SK-N-SH (cell line): ENCODE data around the gene PLG. TPM values are rescaled to one million over a fixed set of nuclear protein-coding genes. Genes with fewer than 3 reads are reported as not detected.

Source experiments
- CTCF ChIA-PET: fragments of 300-600, 350-600 bp; formaldehyde crosslinking; extraction: SDS; loops from one replicate; lab custom pipeline; 2021; lab: Yijun Ruan, JAX
- POLR2A ChIA-PET: fragments of 350-600 bp; sonication (Branson Sonifier 250); formaldehyde crosslinking; extraction: SDS; loops from one replicate; lab custom pipeline; 2020; ENCODE audit warnings: antibody characterized with exemption, inconsistent platforms; lab: Yijun Ruan, JAX
- DNase-seq: peaks from one replicate; pipeline ENCODE4 v3.0.0; 2012
- H2AFZ ChIP-seq: fragments of 200-600 bp; sonication (generic); 2 replicates; pipeline ENCODE4 v1.8.1; 2016; ENCODE audit warnings: antibody characterized with exemption, mild to moderate bottlenecking, low read depth
- H3F3A ChIP-seq: fragments of 200-600 bp; sonication (generic); replicated peaks from 2 replicates; pipeline ENCODE3; 2016; ENCODE audit warnings: antibody characterized with exemption, mild to moderate bottlenecking; ENCODE audit not compliant: insufficient read depth
- H3K27ac ChIP-seq, 2 experiments: fragments of 200-500 bp in 1 of 2; fragments of 200-600 bp in 1 of 2; sonication (Bioruptor generic) in 1 of 2; sonication (generic), shearing (Covaris generic) in 1 of 2; 2 replicates each; pipeline versions ENCODE4 v1.5.1 to v1.6.1; 2014 to 2016; ENCODE audit warnings: low read depth in 2 of 2, inconsistent platforms in 1 of 2, low read length in 1 of 2, mild to moderate bottlenecking in 1 of 2, mixed read lengths in 1 of 2
- H3K27me3 ChIP-seq: fragments of 200-600 bp; sonication (generic), shearing (Covaris generic); 2 replicates; pipeline ENCODE4 v1.6.1; 2016; ENCODE audit warnings: mixed run types; ENCODE audit not compliant: insufficient read depth
- H3K36me3 ChIP-seq, 2 experiments: fragments of 200-500 bp in 1 of 2; fragments of 200-600 bp in 1 of 2; sonication (Bioruptor generic) in 1 of 2; sonication (generic) in 1 of 2; replicated peaks in 1 of 2; 2 replicates each; pipeline versions ENCODE3 to v1.5.1; 2014 to 2016; ENCODE audit warnings: low read length in 1 of 2, mild to moderate bottlenecking in 1 of 2; ENCODE audit not compliant: insufficient read depth in 2 of 2, control insufficient read depth in 1 of 2
- H3K4me1 ChIP-seq, 2 experiments: fragments of 200-500 bp in 1 of 2; fragments of 200-600 bp in 1 of 2; sonication (Bioruptor generic) in 1 of 2; sonication (generic), shearing (Covaris generic) in 1 of 2; 2 replicates each; pipeline versions ENCODE4 v1.5.1 to v1.6.1; 2014 to 2016; ENCODE audit warnings: low read depth in 1 of 2, low read length in 1 of 2, mixed run types in 1 of 2; ENCODE audit not compliant: insufficient read depth in 2 of 2, control insufficient read depth in 1 of 2
- H3K4me2 ChIP-seq: fragments of 200-600 bp; sonication (generic), shearing (Covaris generic); 2 replicates; pipeline ENCODE4 v1.6.1; 2017; ENCODE audit warnings: mixed run types
- H3K4me3 ChIP-seq, 2 experiments: fragments of 200-500 bp in 1 of 2; fragments of 200-600 bp in 1 of 2; sonication (Bioruptor generic) in 1 of 2; sonication (generic), shearing (Covaris generic) in 1 of 2; 2 replicates each; pipeline versions ENCODE4 v1.5.1 to v1.8.1; 2014 to 2016; ENCODE audit warnings: low read depth in 2 of 2, inconsistent platforms in 1 of 2, low read length in 1 of 2, mild to moderate bottlenecking in 1 of 2, mixed read lengths in 1 of 2, moderate library complexity in 1 of 2
- H3K79me2 ChIP-seq: fragments of 200-600 bp; sonication (generic); 2 replicates; pipeline ENCODE4 v1.8.1; 2017; ENCODE audit warnings: mild to moderate bottlenecking; ENCODE audit not compliant: insufficient read depth
- H3K9ac ChIP-seq: fragments of 200-600 bp; sonication (generic); 2 replicates; pipeline ENCODE4 v1.6.1; 2017; ENCODE audit warnings: mixed run types
- H3K9me2 ChIP-seq: fragments of 200-600 bp; sonication (generic); 2 replicates; pipeline ENCODE4 v1.6.1; 2017; ENCODE audit warnings: mixed run types
- H3K9me3 ChIP-seq: fragments of 200-600 bp; sonication (generic); 2 replicates; pipeline ENCODE4 v1.6.1; 2017; ENCODE audit warnings: mixed run types, mild to moderate bottlenecking, moderate library complexity
- H4K20me1 ChIP-seq: fragments of 200-600 bp; sonication (generic); 2 replicates; pipeline ENCODE4 v1.6.1; 2017; ENCODE audit warnings: mild to moderate bottlenecking, mixed run types; ENCODE audit not compliant: insufficient read depth
- EZH2phosphoT487 ChIP-seq: fragments of 200-600 bp; sonication (generic); IDR thresholded peaks from 2 replicates; pipeline ENCODE4 v1.6.1; 2017; ENCODE audit warnings: low read depth, mixed run types, mild to moderate bottlenecking, antibody characterized with exemption, moderate library complexity, borderline replicate concordance
- JUND ChIP-seq: IDR thresholded peaks from 2 replicates; pipeline ENCODE4 v1.4.0; 2012
- MXI1 ChIP-seq: IDR thresholded peaks from 2 replicates; pipeline ENCODE4 v1.6.1; 2012; ENCODE audit warnings: mild to moderate bottlenecking, low read depth, low read length, improper control_type of control experiment
- NFIC ChIP-seq: IDR thresholded peaks from 2 replicates; pipeline ENCODE4 v1.4.0; 2012; ENCODE audit warnings: borderline replicate concordance
- NRF1 ChIP-seq: IDR thresholded peaks from 2 replicates; pipeline ENCODE4 v1.6.1; 2012; ENCODE audit warnings: low read depth, mild to moderate bottlenecking, low read length
- POLR2AphosphoS5 ChIP-seq: IDR thresholded peaks from 2 replicates; pipeline ENCODE4 v1.6.1; 2012; ENCODE audit warnings: low read depth, low read length
- RCOR1 ChIP-seq: fragments of 150-350 bp; IDR thresholded peaks from 2 replicates; pipeline ENCODE4 v1.6.1; 2017; ENCODE audit warnings: antibody characterized with exemption, low read length
- REST ChIP-seq: IDR thresholded peaks from 2 replicates; pipeline ENCODE4 v1.6.1; 2012; ENCODE audit warnings: mild to moderate bottlenecking, low read depth, low read length, moderate library complexity
- SMC3 ChIP-seq: IDR thresholded peaks from 2 replicates; pipeline ENCODE4 v1.6.1; 2012; ENCODE audit warnings: low read depth, low read length, improper control_type of control experiment
- TAF1 ChIP-seq: IDR thresholded peaks from 2 replicates; pipeline ENCODE4 v1.6.1; 2012; ENCODE audit warnings: low read depth, mild to moderate bottlenecking, low read length, moderate library complexity, borderline replicate concordance
- TEAD4 ChIP-seq: IDR thresholded peaks from 2 replicates; pipeline ENCODE4 v1.4.0; 2012; ENCODE audit warnings: mild to moderate bottlenecking, borderline replicate concordance; ENCODE audit not compliant: insufficient read depth
- USF2 ChIP-seq: fragments of 150-350 bp; IDR thresholded peaks from 2 replicates; pipeline ENCODE4 v1.6.1; 2017; ENCODE audit warnings: antibody characterized with exemption, low read length, low read depth, borderline replicate concordance
- YY1 ChIP-seq: IDR thresholded peaks from 2 replicates; pipeline ENCODE4 v1.4.0; 2012; ENCODE audit warnings: low read depth, mild to moderate bottlenecking
- ZBTB33 ChIP-seq: IDR thresholded peaks from 2 replicates; pipeline ENCODE4 v1.4.0; 2012; ENCODE audit warnings: low read depth, borderline replicate concordance
- WGBS: methylation state at CpG from one replicate; pipeline ENCODE4 v1.1.6; 2017; ENCODE audit warnings: low lambda C conversion rate; 5-methylcytosine and 5-hydroxymethylcytosine counted together
- polyA plus RNA-seq, 3 experiments: library from polyadenylated mRNA; depleted of rRNA; stranded (reverse); fragments of >200 nt; gene quantifications; 2 replicates each; pipeline ENCODE4 v1.2.3, GENCODE V29; 2012
- TF ChIP-seq, protein P1 (sequence below): IDR thresholded peaks from 2 replicates; pipeline ENCODE4; 2012
- TF ChIP-seq, protein P2 (sequence below): IDR thresholded peaks from 2 replicates; pipeline ENCODE4 v1.4.0; 2012; ENCODE audit warnings: low read depth
- TF ChIP-seq, protein P3 (sequence below): fragments of 150-350 bp; IDR thresholded peaks from 2 replicates; pipeline ENCODE4 v1.6.1; 2016; ENCODE audit warnings: mild to moderate bottlenecking, low read depth, low read length
- TF ChIP-seq, protein P4 (sequence below): IDR thresholded peaks from 2 replicates; pipeline ENCODE4 v1.4.0; 2012; ENCODE audit warnings: low read depth, borderline replicate concordance

PLG gene
- polyA plus RNA-seq, 1 of the 3 experiments (the other 2 are of a cell fraction): not detected

- TF ChIP-seq REST (no peak), TEAD4 (no peak), JUND (no peak), ZBTB33 (no peak)
- TF ChIP-seq, protein P1, sequence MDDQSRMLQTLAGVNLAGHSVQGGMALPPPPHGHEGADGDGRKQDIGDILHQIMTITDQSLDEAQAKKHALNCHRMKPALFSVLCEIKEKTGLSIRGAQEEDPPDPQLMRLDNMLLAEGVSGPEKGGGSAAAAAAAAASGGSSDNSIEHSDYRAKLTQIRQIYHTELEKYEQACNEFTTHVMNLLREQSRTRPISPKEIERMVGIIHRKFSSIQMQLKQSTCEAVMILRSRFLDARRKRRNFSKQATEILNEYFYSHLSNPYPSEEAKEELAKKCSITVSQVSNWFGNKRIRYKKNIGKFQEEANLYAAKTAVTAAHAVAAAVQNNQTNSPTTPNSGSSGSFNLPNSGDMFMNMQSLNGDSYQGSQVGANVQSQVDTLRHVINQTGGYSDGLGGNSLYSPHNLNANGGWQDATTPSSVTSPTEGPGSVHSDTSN: no peak
- TF ChIP-seq, all 33 proteins: peak for 0
Measured at GRCh38 chr6:160782228-160782627, 80.2 kb downstream of the PLG start (continued).

- WGBS: 8% methylated on average over 6 of the region's 7 CpGs
- no peak overlapping the region for H3K27ac ChIP-seq
Measured at GRCh38 chr6:160783741-160784140, 81.7 kb downstream of the PLG start.

More at GRCh38 chr6:160783741-160784140, 81.7 kb downstream of the PLG start:
- no peaks in the 10 kb centered on the region for H4K20me1 ChIP-seq
- no peaks in the 10 kb centered on the region for H3K79me2 ChIP-seq
- no peak for DNase-seq
- no peaks in the 10 kb centered on the region; the same call in 1 of the 2 replicates for H3K27me3 ChIP-seq
- H2AFZ ChIP-seq: no peak overlapping the region
- H3K4me1 ChIP-seq: no peaks in the 10 kb centered on the region
- TF ChIP-seq TAF1: no peak
- no peak for TF ChIP-seq SMC3
- TF ChIP-seq NRF1: no peak
- TF ChIP-seq ZBTB33: no peak
- no peak for TF ChIP-seq POLR2AphosphoS5
- no peak for TF ChIP-seq MXI1
- TF ChIP-seq USF2: no peak
- no peak for TF ChIP-seq EZH2phosphoT487
- TF ChIP-seq NFIC: no peak
- TF ChIP-seq, protein P2, sequence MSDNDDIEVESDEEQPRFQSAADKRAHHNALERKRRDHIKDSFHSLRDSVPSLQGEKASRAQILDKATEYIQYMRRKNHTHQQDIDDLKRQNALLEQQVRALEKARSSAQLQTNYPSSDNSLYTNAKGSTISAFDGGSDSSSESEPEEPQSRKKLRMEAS: no peak
- TF ChIP-seq YY1: no peak
- no peak for TF ChIP-seq RCOR1
- TF ChIP-seq, protein P3, sequence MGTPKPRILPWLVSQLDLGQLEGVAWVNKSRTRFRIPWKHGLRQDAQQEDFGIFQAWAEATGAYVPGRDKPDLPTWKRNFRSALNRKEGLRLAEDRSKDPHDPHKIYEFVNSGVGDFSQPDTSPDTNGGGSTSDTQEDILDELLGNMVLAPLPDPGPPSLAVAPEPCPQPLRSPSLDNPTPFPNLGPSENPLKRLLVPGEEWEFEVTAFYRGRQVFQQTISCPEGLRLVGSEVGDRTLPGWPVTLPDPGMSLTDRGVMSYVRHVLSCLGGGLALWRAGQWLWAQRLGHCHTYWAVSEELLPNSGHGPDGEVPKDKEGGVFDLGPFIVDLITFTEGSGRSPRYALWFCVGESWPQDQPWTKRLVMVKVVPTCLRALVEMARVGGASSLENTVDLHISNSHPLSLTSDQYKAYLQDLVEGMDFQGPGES: no peak
- TF ChIP-seq, protein P4, sequence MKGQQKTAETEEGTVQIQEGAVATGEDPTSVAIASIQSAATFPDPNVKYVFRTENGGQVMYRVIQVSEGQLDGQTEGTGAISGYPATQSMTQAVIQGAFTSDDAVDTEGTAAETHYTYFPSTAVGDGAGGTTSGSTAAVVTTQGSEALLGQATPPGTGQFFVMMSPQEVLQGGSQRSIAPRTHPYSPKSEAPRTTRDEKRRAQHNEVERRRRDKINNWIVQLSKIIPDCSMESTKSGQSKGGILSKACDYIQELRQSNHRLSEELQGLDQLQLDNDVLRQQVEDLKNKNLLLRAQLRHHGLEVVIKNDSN: no peak
- ChIA-PET POLR2A (no interaction called here), CTCF (interaction anchor here (1.8 kb wide), 1 partner anchor 16 kb away, joined by 6 read pairs; no protein-coding TSS in a partner anchor)
- no peaks in the 10 kb centered on the region for H3K9me3 ChIP-seq
- H3K9me2 ChIP-seq: no peaks in the 10 kb centered on the region
- no peak overlapping the region for H3K4me3 ChIP-seq
- H3K4me2 ChIP-seq: no peak overlapping the region
- no peak overlapping the region for H3K9ac ChIP-seq
- H3K36me3 ChIP-seq: no peaks in the 10 kb centered on the region
- H3F3A ChIP-seq: no peaks in the 10 kb centered on the region
